ENCODE data around the gene R3HDM2.
"Not testable (repeated sequence)": the region's sequence is repeated elsewhere in the genome, so short reads cannot be mapped to it uniquely, and the experiment has no call there.

R3HDM2 gene

DNA sequence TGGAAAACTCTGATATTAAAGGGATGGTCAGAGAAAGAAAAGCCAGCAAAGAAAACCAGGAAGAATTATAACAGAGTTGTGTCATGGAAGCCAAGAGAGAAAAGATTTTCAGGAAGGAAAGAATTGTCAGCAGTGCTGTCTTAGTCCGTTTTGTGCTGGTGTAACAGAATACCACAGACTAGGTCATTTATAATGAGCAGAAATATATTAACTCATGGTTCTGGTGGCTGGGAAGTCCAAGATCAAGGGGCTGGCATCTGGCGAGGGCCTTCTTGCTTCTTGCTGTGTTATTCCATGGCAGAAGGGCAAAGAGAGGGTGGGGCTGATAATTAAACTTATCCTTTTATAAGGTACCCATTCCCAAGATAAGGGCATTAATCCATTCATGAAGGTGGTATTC lies 17.8 kb upstream of the R3HDM2 start:
- Histone ChIP-seq H3K4me2 (ENCODE audit: low read length) (no peak overlapping the region), H3K27me3 (ENCODE audit: control insufficient read depth, insufficient read depth, low read length) (no peaks in the 10 kb centered on the region), H3K4me1 (ENCODE audit: control insufficient read depth, insufficient read depth, low read length) (peaks cover 13% of the 10 kb centered on the region), H3K36me3 (ENCODE audit: insufficient read depth, low read length) (no peaks in the 10 kb centered on the region), H3K9me3 (replicated peaks; ENCODE audit: low read length) (no peaks in the 10 kb centered on the region), H3K9ac (ENCODE audit: low read depth, low read length) (no peak overlapping the region), H3K4me3 (ENCODE audit: low read length) (no peak overlapping the region)

- no peak overlapping the region for H3K4me2 ChIP-seq (ENCODE audit: low read length)
- H3K4me1 ChIP-seq (ENCODE audit: control insufficient read depth, insufficient read depth, low read length) = peaks cover 6% of the 10 kb centered on the region
- H3K36me3 ChIP-seq (ENCODE audit: insufficient read depth, low read length) = no peaks in the 10 kb centered on the region
- no peaks in the 10 kb centered on the region for H3K9me3 ChIP-seq (replicated peaks; ENCODE audit: low read length)
- no peak overlapping the region for H3K9ac ChIP-seq (ENCODE audit: low read depth, low read length)
- no peaks in the 10 kb centered on the region for H3K27me3 ChIP-seq (ENCODE audit: control insufficient read depth, insufficient read depth, low read length)
- H3K4me3 ChIP-seq (ENCODE audit: low read length) = no peak overlapping the region
These were observed 15.6 kb upstream of the R3HDM2 start for GRCh38 chr12:57446292-57446960.

- Histone ChIP-seq H3K27me3 (ENCODE audit: control insufficient read depth, insufficient read depth, low read length) (no peaks in the 10 kb centered on the region), H3K9me3 (replicated peaks; ENCODE audit: low read length) (no peaks in the 10 kb centered on the region), H3K4me2 (ENCODE audit: low read length) (no peak overlapping the region), H3K4me3 (ENCODE audit: low read length) (no peak overlapping the region), H3K36me3 (ENCODE audit: insufficient read depth, low read length) (no peaks in the 10 kb centered on the region), H3K4me1 (ENCODE audit: control insufficient read depth, insufficient read depth, low read length) (no peaks in the 10 kb centered on the region), H3K9ac (ENCODE audit: low read depth, low read length) (no peak overlapping the region)
These were observed 13.9 kb upstream of the R3HDM2 start for GRCh38 chr12:57444744-57445143.

DNA sequence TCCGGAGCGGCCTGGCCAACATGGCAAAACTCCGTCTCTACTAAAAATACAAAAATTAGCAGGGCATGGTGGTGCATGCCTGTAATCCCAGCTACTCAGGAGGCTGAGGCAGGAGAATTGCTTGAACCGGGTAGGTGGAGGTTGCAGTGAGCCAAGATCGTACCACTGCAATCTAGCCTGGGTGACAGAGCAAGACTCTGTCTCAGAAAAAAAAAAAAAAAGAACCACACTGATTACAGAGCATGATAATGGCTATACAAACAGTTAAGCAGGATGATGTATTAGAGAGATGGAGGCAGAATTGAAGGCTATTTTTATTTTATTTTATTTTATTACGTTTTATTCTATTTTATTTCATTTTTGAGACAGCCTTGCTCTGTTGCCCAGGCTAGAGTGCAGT lies 13.5 kb upstream of the R3HDM2 start:
- not testable (repeated sequence) for H3K9me3 ChIP-seq (replicated peaks; ENCODE audit: low read length); H3K4me1 ChIP-seq (ENCODE audit: control insufficient read depth, insufficient read depth, low read length); H3K36me3 ChIP-seq (ENCODE audit: insufficient read depth, low read length); H3K4me2 ChIP-seq (ENCODE audit: low read length); H3K9ac ChIP-seq (ENCODE audit: low read depth, low read length); H3K27me3 ChIP-seq (ENCODE audit: control insufficient read depth, insufficient read depth, low read length); H3K4me3 ChIP-seq (ENCODE audit: low read length)

- Histone ChIP-seq H3K4me2 (ENCODE audit: low read length) (no peak overlapping the region), H3K4me1 (ENCODE audit: control insufficient read depth, insufficient read depth, low read length) (no peaks in the 10 kb centered on the region), H3K27me3 (ENCODE audit: control insufficient read depth, insufficient read depth, low read length) (no peaks in the 10 kb centered on the region), H3K36me3 (ENCODE audit: insufficient read depth, low read length) (no peaks in the 10 kb centered on the region), H3K9ac (ENCODE audit: low read depth, low read length) (no peak overlapping the region), H3K4me3 (ENCODE audit: low read length) (no peak overlapping the region), H3K9me3 (replicated peaks; ENCODE audit: low read length) (no peaks in the 10 kb centered on the region)
These were observed 11.1 kb upstream of the R3HDM2 start for GRCh38 chr12:57441846-57442427.

DNA sequence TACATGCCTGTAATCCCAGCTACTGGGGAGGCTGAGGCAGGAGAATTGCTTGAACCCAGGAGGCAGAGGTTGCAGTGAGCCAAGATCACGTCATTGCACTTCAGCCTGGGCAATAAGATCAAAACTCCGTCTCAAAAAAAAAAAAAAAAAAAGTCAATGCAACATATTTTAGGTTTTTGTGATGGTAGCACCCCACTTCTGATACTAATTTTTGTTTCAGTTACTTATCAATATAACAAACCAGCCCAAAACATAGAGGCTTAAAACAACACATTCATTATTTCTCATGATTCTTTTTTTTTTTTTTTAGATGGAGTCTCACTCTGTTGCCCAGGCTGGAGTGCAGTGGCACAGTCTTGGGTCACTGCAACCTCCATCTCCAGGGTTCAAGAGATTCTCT lies 10.6 kb upstream of the R3HDM2 start:
- not testable (repeated sequence) for H3K27me3 ChIP-seq (ENCODE audit: control insufficient read depth, insufficient read depth, low read length); H3K4me3 ChIP-seq (ENCODE audit: low read length); H3K4me1 ChIP-seq (ENCODE audit: control insufficient read depth, insufficient read depth, low read length); H3K9ac ChIP-seq (ENCODE audit: low read depth, low read length); H3K36me3 ChIP-seq (ENCODE audit: insufficient read depth, low read length); H3K9me3 ChIP-seq (replicated peaks; ENCODE audit: low read length); H3K4me2 ChIP-seq (ENCODE audit: low read length)

- no peak overlapping the region for H3K4me2 ChIP-seq (ENCODE audit: low read length)
- no peaks in the 10 kb centered on the region for H3K36me3 ChIP-seq (ENCODE audit: insufficient read depth, low read length)
These were observed 9.0 kb upstream of the R3HDM2 start for GRCh38 chr12:57439762-57440266.

GRCh38 chr12:57438400-57438799 lies 7.6 kb upstream of the R3HDM2 start:
- H3K4me3 ChIP-seq (ENCODE audit: low read length) = no peak overlapping the region
- no peaks in the 10 kb centered on the region for H3K27me3 ChIP-seq (ENCODE audit: control insufficient read depth, insufficient read depth, low read length)
- no peak overlapping the region for H3K9ac ChIP-seq (ENCODE audit: low read depth, low read length)
- no peaks in the 10 kb centered on the region for H3K36me3 ChIP-seq (ENCODE audit: insufficient read depth, low read length)
- H3K4me2 ChIP-seq (ENCODE audit: low read length) = no peak overlapping the region
- no peaks in the 10 kb centered on the region for H3K9me3 ChIP-seq (replicated peaks; ENCODE audit: low read length)
- no peaks in the 10 kb centered on the region for H3K4me1 ChIP-seq (ENCODE audit: control insufficient read depth, insufficient read depth, low read length)

More at GRCh38 chr12:57439762-57440266, 9.0 kb upstream of the R3HDM2 start:
- H3K4me3 ChIP-seq (ENCODE audit: low read length) = no peak overlapping the region
- H3K9ac ChIP-seq (ENCODE audit: low read depth, low read length) = no peak overlapping the region
- no peaks in the 10 kb centered on the region for H3K4me1 ChIP-seq (ENCODE audit: control insufficient read depth, insufficient read depth, low read length)
- no peaks in the 10 kb centered on the region for H3K9me3 ChIP-seq (replicated peaks; ENCODE audit: low read length)
- no peaks in the 10 kb centered on the region for H3K27me3 ChIP-seq (ENCODE audit: control insufficient read depth, insufficient read depth, low read length)

DNA sequence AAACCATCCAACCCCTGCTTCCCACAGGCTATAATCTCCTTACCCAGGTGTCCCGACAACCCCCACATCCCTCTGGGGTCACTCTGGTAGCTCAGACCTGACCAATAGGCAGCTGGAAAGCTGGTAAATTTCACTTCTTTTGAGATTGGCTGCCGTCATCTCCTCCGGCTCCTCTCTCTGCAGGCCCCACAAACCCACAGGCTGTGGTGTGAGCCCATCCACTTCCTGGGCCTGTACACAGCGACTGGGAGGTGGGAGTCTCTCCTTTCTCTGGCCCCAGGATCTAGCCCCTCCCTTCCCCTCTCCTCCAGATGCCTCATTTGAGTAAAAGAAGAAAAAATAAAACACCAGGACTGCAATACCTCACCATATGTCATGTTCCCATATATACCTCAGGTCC lies 4.5 kb upstream of the R3HDM2 start:
- H3K36me3 ChIP-seq (ENCODE audit: insufficient read depth, low read length) = no peaks in the 10 kb centered on the region

GRCh38 chr12:57434517-57435223 lies 3.8 kb upstream of the R3HDM2 start, which contains the start of gene INHBC:
INHBC (plus strand) TSS chr12:57434784; CDS start chr12:57434887, 103 bp downstream.
- Histone ChIP-seq H3K4me2 (ENCODE audit: low read length) (no peak within 1 kb of the TSS), H3K9me3 (replicated peaks; ENCODE audit: low read length) (no peaks in the 10 kb centered on the region), H3K4me3 (ENCODE audit: low read length) (no peak within 1 kb of the TSS), H3K27me3 (ENCODE audit: control insufficient read depth, insufficient read depth, low read length) (no peaks in the 10 kb centered on the region), H3K9ac (ENCODE audit: low read depth, low read length) (no peak within 1 kb of the TSS), H3K4me1 (ENCODE audit: control insufficient read depth, insufficient read depth, low read length) (peaks cover 5% of the 10 kb centered on the region), H3K36me3 (ENCODE audit: insufficient read depth, low read length) (no peaks in the 10 kb centered on the region)

More for the DNA sequence above, 4.5 kb upstream of the R3HDM2 start:
- Histone ChIP-seq H3K9me3 (replicated peaks; ENCODE audit: low read length) (no peaks in the 10 kb centered on the region), H3K4me2 (ENCODE audit: low read length) (no peak overlapping the region), H3K4me3 (ENCODE audit: low read length) (no peak overlapping the region), H3K9ac (ENCODE audit: low read depth, low read length) (no peak overlapping the region), H3K27me3 (ENCODE audit: control insufficient read depth, insufficient read depth, low read length) (no peaks in the 10 kb centered on the region), H3K4me1 (ENCODE audit: control insufficient read depth, insufficient read depth, low read length) (peaks cover 5% of the 10 kb centered on the region)

DNA sequence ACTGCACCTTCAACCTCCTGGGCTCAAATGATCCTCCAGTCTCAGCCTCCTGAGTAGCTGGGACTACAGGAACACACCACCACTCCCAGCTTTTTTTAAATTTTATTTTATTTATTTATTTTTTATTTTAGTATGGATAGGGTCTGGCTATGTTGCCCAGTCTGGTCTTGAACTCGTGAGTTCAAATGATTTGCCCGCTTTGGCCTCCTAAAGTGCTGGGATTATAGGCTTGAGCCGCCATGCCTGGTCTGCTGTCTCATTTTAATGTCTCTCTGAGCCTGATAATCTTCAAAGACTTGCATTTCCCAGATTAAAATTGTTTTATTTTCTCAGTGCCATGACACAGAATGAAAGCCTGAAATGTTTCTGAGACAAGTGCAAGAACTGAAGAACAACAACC lies 2.5 kb upstream of the R3HDM2 start:
- Histone ChIP-seq H3K36me3 (ENCODE audit: insufficient read depth, low read length) (no peaks in the 10 kb centered on the region), H3K9me3 (replicated peaks; ENCODE audit: low read length) (no peaks in the 10 kb centered on the region), H3K4me3 (ENCODE audit: low read length) (no peak overlapping the region), H3K4me2 (ENCODE audit: low read length) (no peak overlapping the region), H3K4me1 (ENCODE audit: control insufficient read depth, insufficient read depth, low read length) (peaks cover 11% of the 10 kb centered on the region), H3K9ac (ENCODE audit: low read depth, low read length) (no peak overlapping the region), H3K27me3 (ENCODE audit: control insufficient read depth, insufficient read depth, low read length) (no peaks in the 10 kb centered on the region)
